HCT116 (cell line): ENCODE measurements around the gene RAP1A. TPM values are rescaled to one million over a fixed set of nuclear protein-coding genes. Genes with fewer than 3 reads are reported as not detected.

ENCODE experiments used
- ATAC-seq: fragments of 200-7000 bp; cut with Tn5 transposase; 2 replicates; pipeline ENCODE4 v1.9.1; 2020; ENCODE audit warnings: mild to moderate bottlenecking, moderate library complexity
- BruUV-seq: library from RNA; stranded (reverse); fragments of 400-500 nt; replicated peaks from 2 replicates; lab custom pipeline; 2021; lab: Mats Ljungman, UMichigan
- CTCF ChIA-PET: fragments of 300-600 bp; sonication (Branson Sonifier 250); formaldehyde crosslinking; loops from one replicate; lab custom pipeline; 2021; ENCODE audit warnings: antibody characterized with exemption; lab: Charles Lee
- POLR2A ChIA-PET: fragments of 300-600, 350-600 bp; sonication (Branson Sonifier 250); formaldehyde crosslinking; loops from one replicate; lab custom pipeline; 2021; ENCODE audit warnings: antibody characterized with exemption; lab: Charles Lee
- RAD21 ChIA-PET, 2 experiments: fragments of 300-600 bp; sonication (Branson Sonifier 250); formaldehyde crosslinking; loops; one replicate each; lab custom pipeline; 2023; ENCODE audit warnings: low total read pairs in 2 of 2; ENCODE audit not compliant: uncharacterized antibody in 2 of 2, unreplicated experiment in 2 of 2, low non-redundant PET in 1 of 2; lab: Charles Lee
- DNase-seq: peaks from one replicate; pipeline ENCODE4 v3.0.0-alpha.2; 2010; ENCODE audit warnings: low read depth, low spot score
- H2AFZ ChIP-seq: fragments of 200-600 bp; shearing (Covaris generic), sonication (generic); 2 replicates; pipeline ENCODE4 v1.6.1; 2017; ENCODE audit warnings: low read depth, mixed run types, mixed read lengths, antibody characterized with exemption, low read length; ENCODE audit not compliant: poor library complexity, severe bottlenecking
- H3K27ac ChIP-seq: 2 replicates; pipeline ENCODE4 v1.5.1; 2012; ENCODE audit warnings: low read depth, low read length
- H3K27me3 ChIP-seq: fragments of 200-600 bp; sonication (generic); 2 replicates; pipeline ENCODE4 v1.6.1; 2016; ENCODE audit warnings: mixed run types, low read length, mixed read lengths; ENCODE audit not compliant: insufficient read depth
- H3K36me3 ChIP-seq, 2 experiments: fragments of 200-500 bp in 1 of 2; fragments of 200-600 bp in 1 of 2; sonication (Bioruptor generic) in 1 of 2; sonication (generic) in 1 of 2; 2 replicates each; pipeline versions ENCODE4 v1.5.1 to v1.6.1; 2014 to 2016; ENCODE audit warnings: low read length in 2 of 2, inconsistent platforms in 1 of 2, mixed read lengths in 1 of 2, mixed run types in 1 of 2; ENCODE audit not compliant: insufficient read depth in 2 of 2, control insufficient read depth in 1 of 2
- H3K4me1 ChIP-seq, 2 experiments: fragments of 200-600 bp in 1 of 2; sonication (generic) in 1 of 2; 2 replicates each; pipeline versions ENCODE4 v1.5.1 to v1.6.1; 2012 to 2017; ENCODE audit warnings: low read length in 2 of 2, inconsistent platforms in 1 of 2, mild to moderate bottlenecking in 1 of 2, mixed read lengths in 1 of 2, mixed run types in 1 of 2, moderate library complexity in 1 of 2; ENCODE audit not compliant: insufficient read depth in 2 of 2, control insufficient read depth in 1 of 2
- H3K4me2 ChIP-seq: fragments of 200-600 bp; sonication (generic); 2 replicates; pipeline ENCODE4 v1.6.1; 2017; ENCODE audit warnings: mixed run types, low read length, mixed read lengths
- H3K4me3 ChIP-seq, 2 experiments: fragments of 200-600 bp in 1 of 2; sonication (generic) in 1 of 2; replicated peaks in 1 of 2; 2 replicates each; pipeline ENCODE4 v1.5.1; 2011 to 2016; ENCODE audit warnings: low read length in 2 of 2, control low read depth in 1 of 2, low read depth in 1 of 2, mild to moderate bottlenecking in 1 of 2, mixed read lengths in 1 of 2, mixed run types in 1 of 2
- H3K79me2 ChIP-seq: fragments of 200-600 bp; sonication (generic); 2 replicates; pipeline ENCODE4 v1.6.1; 2017; ENCODE audit warnings: mild to moderate bottlenecking, mixed run types, low read length, moderate library complexity, mixed read lengths; ENCODE audit not compliant: insufficient read depth
- H3K9ac ChIP-seq: fragments of 200-600 bp; sonication (generic); 2 replicates; pipeline ENCODE4 v1.6.1; 2016; ENCODE audit warnings: low read length, mixed read lengths
- H3K9me2 ChIP-seq: fragments of 200-600 bp; sonication (generic), shearing (Covaris generic); 2 replicates; pipeline ENCODE4 v1.6.1; 2017; ENCODE audit warnings: mixed run types, mild to moderate bottlenecking, moderate library complexity; ENCODE audit not compliant: insufficient read depth
- H3K9me3 ChIP-seq, 2 experiments: fragments of 200-500 bp in 1 of 2; fragments of 200-600 bp in 1 of 2; sonication (Bioruptor generic) in 1 of 2; sonication (generic) in 1 of 2; 2 replicates each; pipeline ENCODE4 v1.6.1; 2014 to 2017; ENCODE audit warnings: low read length in 2 of 2, mixed read lengths in 2 of 2, inconsistent platforms in 1 of 2, low read depth in 1 of 2, mild to moderate bottlenecking in 1 of 2, mixed run types in 1 of 2, moderate library complexity in 1 of 2; ENCODE audit not compliant: control insufficient read depth in 1 of 2, insufficient read depth in 1 of 2
- H4K20me1 ChIP-seq: fragments of 200-600 bp; sonication (generic), shearing (Covaris generic); 2 replicates; pipeline ENCODE4 v1.6.1; 2017; ENCODE audit warnings: mixed run types, mild to moderate bottlenecking, moderate library complexity; ENCODE audit not compliant: insufficient read depth
- ATF3 ChIP-seq: IDR thresholded peaks from 2 replicates; pipeline ENCODE4 v1.6.1; 2012
- CBX3 ChIP-seq: IDR thresholded peaks from 2 replicates; pipeline ENCODE4 v1.6.1; 2012; ENCODE audit warnings: low read depth
- EGR1 ChIP-seq: IDR thresholded peaks from 2 replicates; pipeline ENCODE4 v1.6.1; 2012; ENCODE audit warnings: low read depth
- EZH2 ChIP-seq: fragments of 200-600 bp; sonication (generic); IDR thresholded peaks from 2 replicates; pipeline ENCODE4 v1.6.1; 2017; ENCODE audit warnings: antibody characterized with exemption, mixed run types
- POLR2A ChIP-seq: IDR thresholded peaks from 2 replicates; pipeline ENCODE4 v1.7.0; 2011; ENCODE audit warnings: borderline replicate concordance; ENCODE audit not compliant: insufficient read depth, insufficient read length; ENCODE audit errors: extremely low read depth
- SP1 ChIP-seq: IDR thresholded peaks from 2 replicates; pipeline ENCODE4 v1.6.1; 2012; ENCODE audit warnings: low read depth
- YY1 ChIP-seq: IDR thresholded peaks from 2 replicates; pipeline ENCODE4 v1.6.1; 2011; ENCODE audit warnings: low read length, low read depth, moderate library complexity, mild to moderate bottlenecking; ENCODE audit not compliant: insufficient replicate concordance; ENCODE audit errors: extremely low read depth
- ZBTB33 ChIP-seq: IDR thresholded peaks from 2 replicates; pipeline ENCODE4 v1.6.1; 2011; ENCODE audit warnings: mild to moderate bottlenecking, low read length, moderate library complexity; ENCODE audit not compliant: insufficient replicate concordance; ENCODE audit errors: extremely low read depth
- ZNF274 ChIP-seq: fragments of 200-500 bp; sonication (Bioruptor generic); IDR thresholded peaks from 2 replicates; pipeline ENCODE4 v1.6.1; 2014; ENCODE audit warnings: mild to moderate bottlenecking, low read depth, low read length, inconsistent platforms
- intact Hi-C: fragments of 100-400 bp; cut with micrococcal nuclease; formaldehyde crosslinking; loops from 2 replicates; pipeline ENCODE4 v1.10.0; 2022
- total RNA-seq: library from RNA; stranded (reverse); gene quantifications from one replicate; pipeline ENCODE4 v1.2.1, GENCODE V29; 2021; ENCODE audit not compliant: unreplicated experiment
- TF ChIP-seq, protein P1 (sequence below): IDR thresholded peaks from 2 replicates; pipeline ENCODE4 v1.6.1; 2012; ENCODE audit warnings: low read depth

RAP1A gene
- total RNA-seq, 1 experiment from 2014 or later: 46.2 TPM

GRCh38 chr1:111635324-111636009 lies 15.9 kb downstream of the RAP1A start (continued):
- TF ChIP-seq, protein P1, sequence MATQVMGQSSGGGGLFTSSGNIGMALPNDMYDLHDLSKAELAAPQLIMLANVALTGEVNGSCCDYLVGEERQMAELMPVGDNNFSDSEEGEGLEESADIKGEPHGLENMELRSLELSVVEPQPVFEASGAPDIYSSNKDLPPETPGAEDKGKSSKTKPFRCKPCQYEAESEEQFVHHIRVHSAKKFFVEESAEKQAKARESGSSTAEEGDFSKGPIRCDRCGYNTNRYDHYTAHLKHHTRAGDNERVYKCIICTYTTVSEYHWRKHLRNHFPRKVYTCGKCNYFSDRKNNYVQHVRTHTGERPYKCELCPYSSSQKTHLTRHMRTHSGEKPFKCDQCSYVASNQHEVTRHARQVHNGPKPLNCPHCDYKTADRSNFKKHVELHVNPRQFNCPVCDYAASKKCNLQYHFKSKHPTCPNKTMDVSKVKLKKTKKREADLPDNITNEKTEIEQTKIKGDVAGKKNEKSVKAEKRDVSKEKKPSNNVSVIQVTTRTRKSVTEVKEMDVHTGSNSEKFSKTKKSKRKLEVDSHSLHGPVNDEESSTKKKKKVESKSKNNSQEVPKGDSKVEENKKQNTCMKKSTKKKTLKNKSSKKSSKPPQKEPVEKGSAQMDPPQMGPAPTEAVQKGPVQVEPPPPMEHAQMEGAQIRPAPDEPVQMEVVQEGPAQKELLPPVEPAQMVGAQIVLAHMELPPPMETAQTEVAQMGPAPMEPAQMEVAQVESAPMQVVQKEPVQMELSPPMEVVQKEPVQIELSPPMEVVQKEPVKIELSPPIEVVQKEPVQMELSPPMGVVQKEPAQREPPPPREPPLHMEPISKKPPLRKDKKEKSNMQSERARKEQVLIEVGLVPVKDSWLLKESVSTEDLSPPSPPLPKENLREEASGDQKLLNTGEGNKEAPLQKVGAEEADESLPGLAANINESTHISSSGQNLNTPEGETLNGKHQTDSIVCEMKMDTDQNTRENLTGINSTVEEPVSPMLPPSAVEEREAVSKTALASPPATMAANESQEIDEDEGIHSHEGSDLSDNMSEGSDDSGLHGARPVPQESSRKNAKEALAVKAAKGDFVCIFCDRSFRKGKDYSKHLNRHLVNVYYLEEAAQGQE: no peak
- no peak for TF ChIP-seq YY1
- TF ChIP-seq CBX3: no peak
- TF ChIP-seq SP1: no peak
- no peak for TF ChIP-seq POLR2A
- TF ChIP-seq ATF3: no peak

DNA sequence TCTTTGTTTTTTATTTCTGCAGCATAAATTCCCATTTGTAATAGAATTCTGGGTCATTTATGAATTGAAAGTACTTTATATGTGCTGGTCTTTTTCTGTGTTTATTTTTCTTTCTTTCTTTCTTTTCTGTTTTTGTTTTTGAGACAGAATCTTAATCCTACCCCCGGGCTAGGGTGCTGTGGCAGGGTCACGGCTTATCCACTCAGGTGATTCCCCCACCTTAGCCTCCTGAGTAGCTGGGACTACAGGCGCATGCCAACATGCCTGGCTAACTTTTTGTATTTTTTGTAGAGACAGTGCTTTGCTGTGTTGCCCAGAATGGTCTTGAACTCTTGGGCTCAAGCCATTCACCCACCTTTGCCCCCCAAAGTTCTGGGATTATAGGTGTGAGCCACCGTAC lies 18.7 kb downstream of the RAP1A start:
- Histone ChIP-seq H2AFZ (no peak overlapping the region), H3K4me3 (no peak overlapping the region), H3K4me1 (no peaks in the 10 kb centered on the region), H3K9me3 (no peaks in the 10 kb centered on the region), H3K4me2 (no peak overlapping the region), H3K79me2 (peaks cover 69% of the 10 kb centered on the region), H3K36me3 (no peaks in the 10 kb centered on the region), H3K9me2 (no peaks in the 10 kb centered on the region), H3K9ac (no peak overlapping the region), H3K27me3 (no peaks in the 10 kb centered on the region), H3K27ac (no peak overlapping the region), H4K20me1 (peaks cover 7% of the 10 kb centered on the region; the same call in 1 of the 2 replicates)
- no peak for TF ChIP-seq ZBTB33
- TF ChIP-seq SP1: no peak
- no peak for TF ChIP-seq EGR1
- no peak for TF ChIP-seq EZH2
- no peak for TF ChIP-seq ZNF274
- CTCF ChIA-PET: no interaction called here
- no TSS peak for BruUV-seq
- no peak for DNase-seq
- RAD21 ChIA-PET: no interaction called here
- POLR2A ChIA-PET: no interaction called here
- intact Hi-C loops: no loop called here
- ATAC-seq: no peak
